ENCODE data around the gene LMF1. TPM values are rescaled to one million over a fixed set of nuclear protein-coding genes. Genes with fewer than 3 reads are reported as not detected.

Gene LMF1
- polyA plus RNA-seq, 1 experiment: 28.9 TPM

DNA sequence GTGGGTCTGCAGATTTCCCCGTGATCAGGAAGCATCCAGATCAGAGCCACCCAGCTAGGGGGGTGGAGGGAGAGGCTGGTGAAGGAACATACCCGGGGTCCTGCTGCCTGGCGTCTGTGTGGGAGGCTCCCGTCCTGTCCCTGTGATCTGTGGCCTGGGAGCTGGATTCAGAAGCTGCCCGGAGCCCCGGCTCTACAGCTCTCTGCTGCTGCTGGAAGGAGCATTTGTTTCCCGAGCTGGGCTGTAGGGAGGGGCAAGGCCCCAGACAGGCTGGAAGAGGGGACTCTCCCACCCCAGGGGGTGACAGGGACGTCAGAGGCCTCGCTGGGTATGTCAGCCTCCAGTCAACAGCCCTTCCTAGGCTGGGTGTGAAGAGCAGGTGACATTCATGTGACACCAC lies 21.0 kb upstream of the LMF1 start:
- Histone ChIP-seq H3K4me3 (ENCODE audit: low read depth, low read length) (no peak overlapping the region), H3K36me3 (ENCODE audit: control insufficient read depth, insufficient read depth, low read length) (no peaks in the 10 kb centered on the region), H3K27me3 (ENCODE audit: control insufficient read depth, insufficient read depth, low read length) (no peaks in the 10 kb centered on the region)
- POLR2A ChIA-PET: no interaction called here
- no peak for DNase-seq (ENCODE audit: low read depth)
- TF ChIP-seq, protein P1, sequence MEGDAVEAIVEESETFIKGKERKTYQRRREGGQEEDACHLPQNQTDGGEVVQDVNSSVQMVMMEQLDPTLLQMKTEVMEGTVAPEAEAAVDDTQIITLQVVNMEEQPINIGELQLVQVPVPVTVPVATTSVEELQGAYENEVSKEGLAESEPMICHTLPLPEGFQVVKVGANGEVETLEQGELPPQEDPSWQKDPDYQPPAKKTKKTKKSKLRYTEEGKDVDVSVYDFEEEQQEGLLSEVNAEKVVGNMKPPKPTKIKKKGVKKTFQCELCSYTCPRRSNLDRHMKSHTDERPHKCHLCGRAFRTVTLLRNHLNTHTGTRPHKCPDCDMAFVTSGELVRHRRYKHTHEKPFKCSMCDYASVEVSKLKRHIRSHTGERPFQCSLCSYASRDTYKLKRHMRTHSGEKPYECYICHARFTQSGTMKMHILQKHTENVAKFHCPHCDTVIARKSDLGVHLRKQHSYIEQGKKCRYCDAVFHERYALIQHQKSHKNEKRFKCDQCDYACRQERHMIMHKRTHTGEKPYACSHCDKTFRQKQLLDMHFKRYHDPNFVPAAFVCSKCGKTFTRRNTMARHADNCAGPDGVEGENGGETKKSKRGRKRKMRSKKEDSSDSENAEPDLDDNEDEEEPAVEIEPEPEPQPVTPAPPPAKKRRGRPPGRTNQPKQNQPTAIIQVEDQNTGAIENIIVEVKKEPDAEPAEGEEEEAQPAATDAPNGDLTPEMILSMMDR (IDR thresholded peaks at IDR 0.05; ENCODE audit: insufficient read depth, low read depth, low read length): no peak
- CTCF ChIA-PET: no interaction called here

DNA sequence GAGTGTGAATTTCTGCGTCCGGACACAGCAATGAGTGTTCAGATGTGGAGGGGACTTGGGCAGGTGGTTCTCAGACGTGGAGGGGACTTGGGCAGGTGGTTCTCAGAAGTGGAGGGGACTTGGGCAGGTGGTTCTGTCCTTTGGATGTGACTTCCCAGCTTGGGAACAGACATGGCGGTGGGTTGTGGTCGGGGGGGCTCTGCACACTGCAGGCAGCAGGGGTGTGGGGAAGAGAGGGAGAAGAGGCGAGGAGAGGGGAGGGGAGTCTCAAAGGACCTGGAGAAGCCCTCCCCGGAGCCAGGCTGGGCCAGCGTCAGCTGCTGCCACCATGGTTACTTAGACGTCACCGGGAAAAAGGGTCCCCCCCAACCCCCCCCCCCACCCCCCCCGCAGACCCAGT lies 20.6 kb upstream of the LMF1 start:
- no peak for DNase-seq (ENCODE audit: low read depth)
- POLR2A ChIA-PET: no interaction called here
- TF ChIP-seq, protein P1 (IDR thresholded peaks at IDR 0.05; ENCODE audit: insufficient read depth, low read depth, low read length): no peak
- H3K36me3 ChIP-seq (ENCODE audit: control insufficient read depth, insufficient read depth, low read length): no peaks in the 10 kb centered on the region
- H3K4me3 ChIP-seq (ENCODE audit: low read depth, low read length): no peak overlapping the region
- H3K27me3 ChIP-seq (ENCODE audit: control insufficient read depth, insufficient read depth, low read length): no peaks in the 10 kb centered on the region
- CTCF ChIA-PET: no interaction called here

DNA sequence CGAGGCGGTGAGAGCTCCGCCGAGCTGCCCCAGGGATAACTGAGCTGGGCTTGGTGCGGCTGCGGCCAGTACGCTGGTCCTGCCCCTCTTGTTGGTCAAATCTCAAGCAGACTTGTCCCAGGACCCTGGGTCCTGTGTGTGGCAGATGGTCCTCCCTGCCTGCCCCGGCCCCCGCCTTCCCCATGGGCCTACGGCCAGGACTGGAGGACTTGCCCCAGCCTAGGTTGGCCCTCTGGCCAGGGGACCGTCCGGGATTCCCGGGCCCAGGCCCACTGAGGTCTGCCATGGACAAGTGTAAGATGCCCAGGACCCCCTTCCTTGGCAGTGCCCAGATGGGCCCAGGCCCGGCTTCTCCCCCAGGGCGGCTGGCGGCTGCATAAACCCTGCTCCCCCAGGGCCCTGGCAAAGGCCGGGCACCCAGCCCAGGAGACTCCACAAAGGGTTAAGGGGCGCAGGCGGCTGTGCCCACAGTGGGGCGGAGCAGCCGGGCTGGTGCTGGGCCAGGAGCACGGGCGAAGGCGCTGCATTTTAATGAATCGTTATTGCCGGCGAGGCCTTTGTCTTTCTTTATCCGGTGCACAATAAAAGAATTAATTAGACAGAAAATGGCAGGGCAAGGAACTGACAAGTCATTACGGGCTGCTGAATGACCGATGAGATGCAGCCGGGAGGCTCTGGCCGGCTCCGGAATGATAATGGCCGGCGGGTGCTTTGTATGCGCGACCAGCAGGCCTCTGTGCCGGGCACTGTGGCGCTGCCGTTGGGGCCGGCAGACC lies 19.9 kb upstream of the LMF1 start:
- ChIA-PET POLR2A (no interaction called here), CTCF (no interaction called here)
- H3K36me3 ChIP-seq (ENCODE audit: control insufficient read depth, insufficient read depth, low read length): no peaks in the 10 kb centered on the region
- TF ChIP-seq, protein P1 (IDR thresholded peaks at IDR 0.05; ENCODE audit: insufficient read depth, low read depth, low read length): no peak
- no peaks in the 10 kb centered on the region for H3K27me3 ChIP-seq (ENCODE audit: control insufficient read depth, insufficient read depth, low read length)
- DNase-seq (ENCODE audit: low read depth): no peak
- H3K4me3 ChIP-seq (ENCODE audit: low read depth, low read length): no peak overlapping the region

DNA sequence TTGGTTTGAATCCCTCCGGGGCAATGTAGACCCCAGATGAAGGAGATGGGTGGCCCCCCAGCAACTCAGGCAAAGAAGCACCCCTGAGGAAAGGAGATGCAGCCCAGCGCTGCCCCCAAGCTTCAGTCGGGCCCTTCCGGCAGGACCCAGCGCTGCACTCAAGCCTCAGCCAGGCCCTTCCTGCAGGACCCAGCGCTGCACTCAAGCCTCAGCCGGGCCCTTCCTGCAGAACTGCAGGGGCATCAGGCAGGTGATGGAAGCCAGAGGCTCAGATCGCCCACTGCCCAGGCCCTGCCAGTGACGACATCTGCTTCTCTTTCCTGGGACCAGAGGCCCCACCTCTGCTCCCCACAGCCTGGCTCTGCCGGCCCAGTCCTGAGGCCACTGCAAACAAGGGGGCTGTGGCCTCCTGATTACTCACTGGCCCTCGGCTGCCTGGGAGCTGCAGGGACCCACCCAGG lies 18.6 kb upstream of the LMF1 start:
- H3K27me3 ChIP-seq (ENCODE audit: control insufficient read depth, insufficient read depth, low read length): no peaks in the 10 kb centered on the region
- POLR2A ChIA-PET: no interaction called here
- DNase-seq (ENCODE audit: low read depth): no peak
- H3K4me3 ChIP-seq (ENCODE audit: low read depth, low read length): no peak overlapping the region
- CTCF ChIA-PET: no interaction called here
- TF ChIP-seq, protein P1 (IDR thresholded peaks at IDR 0.05; ENCODE audit: insufficient read depth, low read depth, low read length): no peak
- H3K36me3 ChIP-seq (ENCODE audit: control insufficient read depth, insufficient read depth, low read length): no peaks in the 10 kb centered on the region

DNA sequence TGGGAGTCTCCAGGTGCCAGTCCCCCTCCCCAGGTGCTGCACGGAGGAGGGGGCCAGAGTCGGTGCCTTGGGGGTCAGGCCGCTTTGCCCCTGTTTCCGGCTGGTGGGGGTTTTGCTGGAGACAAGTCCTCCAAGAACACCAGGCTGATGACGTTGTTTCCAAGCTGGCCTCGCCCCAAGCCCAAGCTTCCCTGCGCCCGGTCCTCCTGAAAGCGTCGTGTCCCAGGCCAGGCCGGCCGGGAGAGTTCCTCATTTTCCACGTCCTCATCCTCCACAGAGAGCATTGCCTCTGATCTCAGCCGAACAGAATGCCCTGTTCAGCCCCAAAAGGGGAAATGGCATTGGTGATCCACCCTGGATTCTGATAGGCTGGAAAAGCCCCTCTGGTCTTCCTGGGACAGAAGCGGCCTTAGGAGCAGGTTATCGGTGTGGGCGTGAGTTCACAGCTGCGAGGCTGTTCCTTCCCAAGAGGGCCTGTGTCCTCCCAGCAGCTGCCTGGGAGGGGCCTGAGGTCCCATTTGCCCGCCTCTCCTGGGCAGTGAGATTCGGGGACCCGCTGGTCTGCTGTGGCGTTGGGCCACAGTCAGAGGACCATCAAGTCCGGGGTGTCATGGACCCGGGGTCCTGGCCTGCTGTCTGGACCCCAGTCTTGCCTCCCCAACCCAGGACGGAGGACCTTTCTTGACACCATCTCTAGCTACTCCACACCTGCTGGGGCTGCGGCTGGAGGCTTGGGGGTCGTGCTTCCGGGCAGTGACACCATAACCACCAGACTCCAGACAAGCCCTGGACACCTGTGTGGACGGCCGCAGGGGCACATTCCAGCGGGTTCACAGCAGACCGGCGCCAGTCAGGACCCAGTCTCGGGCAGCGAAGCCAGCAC lies 17.9 kb upstream of the LMF1 start:
- POLR2A ChIA-PET: no interaction called here
- TF ChIP-seq, protein P1 (IDR thresholded peaks at IDR 0.05; ENCODE audit: insufficient read depth, low read depth, low read length): no peak
- DNase-seq (ENCODE audit: low read depth): no peak
- no peaks in the 10 kb centered on the region for H3K27me3 ChIP-seq (ENCODE audit: control insufficient read depth, insufficient read depth, low read length)
- no peak overlapping the region for H3K4me3 ChIP-seq (ENCODE audit: low read depth, low read length)
- H3K36me3 ChIP-seq (ENCODE audit: control insufficient read depth, insufficient read depth, low read length): no peaks in the 10 kb centered on the region
- CTCF ChIA-PET: no interaction called here

All from BJ (cell line).